GM21786 (cell line): ENCODE data around the gene MYO9A.

Experiments
- ATAC-seq: cut with Tn5 transposase; IDR thresholded peaks from one replicate; pipeline ENCODE4 v1.9.1; 2021; ENCODE audit not compliant: unreplicated experiment

Gene MYO9A

GRCh38 chr15:72118017-72118978 is at the start of gene MYO9A, which contains the start of gene SENP8:
Gene MYO9A (minus strand): TSS chr15:72118150. CDS start chr15:72046563, 71,587 bp downstream.
Gene SENP8 (plus strand): TSS chr15:72118403. CDS start chr15:72139624, 21,221 bp downstream.
- ATAC-seq, result peak; percentile 57

GRCh38 chr15:72167445-72167844 is 49.5 kb upstream of the MYO9A start:
- ATAC-seq, result no peak

GRCh38 chr15:72166716-72167417 is 48.9 kb upstream of the MYO9A start:
- no peak for ATAC-seq

- ATAC-seq, result no peak
Measured at GRCh38 chr15:72163719-72164118, 45.8 kb upstream of the MYO9A start.

- ATAC-seq, result no peak
Measured at GRCh38 chr15:72162569-72162968, 44.6 kb upstream of the MYO9A start.

- ATAC-seq, result no peak
Measured at GRCh38 chr15:72161361-72162132, 43.6 kb upstream of the MYO9A start.

GRCh38 chr15:72160696-72161245 is 42.8 kb upstream of the MYO9A start:
- no peak for ATAC-seq

- ATAC-seq, result no peak
Measured at GRCh38 chr15:72156928-72157327, 39.0 kb upstream of the MYO9A start.

- ATAC-seq, result no peak
Measured at GRCh38 chr15:72155635-72156616, 38.0 kb upstream of the MYO9A start.

- ATAC-seq, result no peak
Measured at GRCh38 chr15:72155003-72155621, 37.2 kb upstream of the MYO9A start.

- ATAC-seq, result no peak
Measured at GRCh38 chr15:72154316-72154715, 36.4 kb upstream of the MYO9A start.

GRCh38 chr15:72153269-72154000 is 35.5 kb upstream of the MYO9A start:
- no peak for ATAC-seq

GRCh38 chr15:72147418-72147817 is 29.5 kb upstream of the MYO9A start:
- no peak for ATAC-seq

GRCh38 chr15:72146934-72147333 is 29.0 kb upstream of the MYO9A start:
- no peak for ATAC-seq

GRCh38 chr15:72146221-72146620 is 28.3 kb upstream of the MYO9A start:
- no peak for ATAC-seq

- peak; percentile 100 for ATAC-seq
Measured at GRCh38 chr15:72141171-72142084, 23.5 kb upstream of the MYO9A start.

- no peak for ATAC-seq
Measured at GRCh38 chr15:72140088-72140487, 22.1 kb upstream of the MYO9A start.
